Loucy (cell line): ENCODE results near the gene CCDC40.

Source experiments
- H2AFZ ChIP-seq: fragments of 200-600 bp; sonication (generic); 2 replicates; pipeline ENCODE4 v1.6.0; 2016; ENCODE audit warnings: antibody characterized with exemption, mild to moderate bottlenecking, low read length, moderate library complexity
- H3F3A ChIP-seq: fragments of 200-600 bp; 2 replicates; pipeline ENCODE4 v1.6.0; 2016; ENCODE audit warnings: antibody characterized with exemption, low read depth, mild to moderate bottlenecking
- H3K27me3 ChIP-seq: fragments of 200-600 bp; sonication (generic); 2 replicates; pipeline ENCODE4 v1.6.1; 2014; ENCODE audit warnings: low read length, mild to moderate bottlenecking; ENCODE audit not compliant: insufficient read depth, poor library complexity, severe bottlenecking
- H3K36me3 ChIP-seq: fragments of 200-600 bp; sonication (generic); 2 replicates; pipeline ENCODE4 v1.6.1; 2016; ENCODE audit warnings: low read length; ENCODE audit not compliant: insufficient read depth
- H3K4me1 ChIP-seq: fragments of 200-600 bp; sonication (generic); 2 replicates; pipeline ENCODE4 v1.5.1; 2014; ENCODE audit warnings: low read length, mild to moderate bottlenecking; ENCODE audit not compliant: insufficient read depth, poor library complexity, severe bottlenecking
- H3K4me2 ChIP-seq: fragments of 200-600 bp; sonication (generic); 2 replicates; pipeline ENCODE4 v1.6.0; 2014; ENCODE audit warnings: antibody characterized with exemption, low read length, low read depth, mild to moderate bottlenecking; ENCODE audit not compliant: poor library complexity, severe bottlenecking
- H3K4me3 ChIP-seq: fragments of 200-600 bp; sonication (generic); 2 replicates; pipeline ENCODE4 v1.5.1; 2014; ENCODE audit warnings: low read length, mild to moderate bottlenecking, mixed read lengths; ENCODE audit not compliant: poor library complexity, severe bottlenecking
- H3K79me2 ChIP-seq: fragments of 200-600 bp; sonication (generic); 2 replicates; pipeline ENCODE4 v1.6.1; 2014; ENCODE audit warnings: low read length; ENCODE audit not compliant: insufficient read depth
- H3K9ac ChIP-seq: fragments of 200-600 bp; sonication (generic); 2 replicates; pipeline ENCODE4 v1.6.0; 2014; ENCODE audit warnings: mild to moderate bottlenecking, low read depth, low read length, moderate library complexity; ENCODE audit not compliant: poor library complexity, severe bottlenecking
- H3K9me2 ChIP-seq: fragments of 200-600 bp; sonication (generic); replicated peaks from 2 replicates; pipeline ENCODE4 v1.6.1; 2016; ENCODE audit warnings: low read depth, low read length, mixed read lengths
- H3K9me3 ChIP-seq: fragments of 200-600 bp; sonication (generic); 2 replicates; pipeline ENCODE4 v1.6.1; 2014; ENCODE audit warnings: mild to moderate bottlenecking, antibody characterized with exemption, low read length, low read depth; ENCODE audit not compliant: insufficient read depth
- H4K20me1 ChIP-seq: fragments of 200-600 bp; sonication (generic); 2 replicates; pipeline ENCODE4 v1.6.0; 2014; ENCODE audit warnings: antibody characterized with exemption, low read length, mild to moderate bottlenecking; ENCODE audit not compliant: insufficient read depth, poor library complexity, severe bottlenecking
- CTCF ChIP-seq: fragments of 200-600 bp; sonication (generic); conservative IDR thresholded peaks from 2 replicates; pipeline ENCODE4 v1.5.1; 2014; ENCODE audit warnings: mild to moderate bottlenecking, antibody characterized with exemption, low read length
- EZH2phosphoT487 ChIP-seq: fragments of 200-600 bp; IDR thresholded peaks from 2 replicates; pipeline ENCODE4 v1.6.1; 2018; ENCODE audit warnings: antibody characterized with exemption, mild to moderate bottlenecking, moderate library complexity, borderline replicate concordance

The CCDC40 gene

DNA sequence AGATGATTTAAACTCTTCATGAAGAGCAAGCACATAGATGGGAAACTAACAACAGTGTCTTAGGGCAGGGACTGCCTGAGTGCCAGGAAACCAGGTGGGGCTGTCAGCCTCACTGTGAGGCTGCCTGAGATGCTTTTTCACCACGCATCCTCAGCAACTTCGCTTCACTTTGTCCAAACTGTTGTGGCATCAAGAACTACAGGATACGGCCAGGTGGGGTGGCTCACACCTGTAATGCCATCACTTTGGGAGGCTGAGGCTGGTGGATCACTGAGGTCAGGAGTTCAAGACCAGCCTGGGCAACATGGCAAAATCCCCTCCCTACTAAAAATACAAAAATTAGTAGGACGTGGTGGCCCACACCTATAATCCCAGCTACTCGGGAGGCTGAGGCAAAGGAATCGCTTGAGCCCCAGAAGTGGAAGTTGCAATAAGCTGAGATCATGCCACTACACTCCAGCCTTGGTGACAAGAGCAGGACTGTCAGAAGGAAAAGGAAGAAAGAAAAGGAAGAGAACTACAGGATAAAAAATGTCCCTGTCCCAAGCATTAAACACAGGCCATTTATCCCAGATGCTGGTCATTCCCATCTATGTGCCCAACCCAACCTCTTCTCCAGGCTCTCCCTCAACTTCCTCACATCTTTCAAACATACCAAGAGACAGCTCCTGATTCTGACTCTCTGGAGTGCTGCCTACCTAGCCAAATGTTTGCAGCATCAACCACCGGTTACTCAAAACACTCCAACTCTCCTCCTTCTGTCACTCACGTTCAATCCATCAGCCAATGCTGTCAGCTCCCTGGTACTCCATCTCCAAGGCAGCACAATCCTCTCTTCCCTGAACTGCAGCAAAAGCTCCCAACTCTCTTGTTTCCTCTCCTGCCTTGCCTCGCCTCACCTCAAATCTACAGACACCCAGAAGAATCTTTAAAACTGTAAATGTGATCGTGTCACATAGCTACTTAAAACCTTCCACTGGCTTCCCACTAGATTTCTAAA is 108.9 kb downstream of the CCDC40 start:
- peaks cover 46% of the 10 kb centered on the region for H3K4me1 ChIP-seq
- H3K9me2 ChIP-seq: no peaks in the 10 kb centered on the region
- no peaks in the 10 kb centered on the region for H3K9me3 ChIP-seq
- peak overlapping the region; percentile 89 for H3K4me3 ChIP-seq
- peak overlapping the region; percentile 93 for H3K9ac ChIP-seq
- peaks cover 38% of the 10 kb centered on the region for H3K36me3 ChIP-seq
- peak overlapping the region; percentile 90 for H3K4me2 ChIP-seq
- H4K20me1 ChIP-seq: peaks cover 56% of the 10 kb centered on the region
- H2AFZ ChIP-seq: no peak overlapping the region
- H3K27me3 ChIP-seq: no peaks in the 10 kb centered on the region
- peaks cover 74% of the 10 kb centered on the region for H3K79me2 ChIP-seq
- no peaks in the 10 kb centered on the region for H3F3A ChIP-seq
- TF ChIP-seq CTCF (no peak), EZH2phosphoT487 (no peak)

GRCh38 chr17:80146121-80147034 is 109.9 kb downstream of the CCDC40 start:
- H3K79me2 ChIP-seq: peaks cover 70% of the 10 kb centered on the region

More at GRCh38 chr17:80146121-80147034, 109.9 kb downstream of the CCDC40 start:
- H3F3A ChIP-seq: no peaks in the 10 kb centered on the region
- peak overlapping the region; percentile 62; the same call in 1 of the 2 replicates for H2AFZ ChIP-seq
- peak overlapping the region; percentile 90 for H3K4me2 ChIP-seq
- H3K4me3 ChIP-seq: peak overlapping the region; percentile 89
- H3K9me2 ChIP-seq: no peaks in the 10 kb centered on the region
- peaks cover 46% of the 10 kb centered on the region for H3K4me1 ChIP-seq
- H3K9me3 ChIP-seq: no peaks in the 10 kb centered on the region
- H3K9ac ChIP-seq: peak overlapping the region; percentile 93
- H4K20me1 ChIP-seq: peaks cover 50% of the 10 kb centered on the region
- H3K36me3 ChIP-seq: peaks cover 29% of the 10 kb centered on the region
- no peaks in the 10 kb centered on the region for H3K27me3 ChIP-seq
- TF ChIP-seq EZH2phosphoT487 (no peak), CTCF (no peak)
